ENCODE data around the gene RNF215. TPM values are rescaled to one million over a fixed set of nuclear protein-coding genes. Genes with fewer than 3 reads are reported as not detected.

The RNF215 gene
- total RNA-seq (2014; rRNA removed; shearing (Covaris generic)), result 15.1 and 17.4 TPM in 2 replicates

DNA sequence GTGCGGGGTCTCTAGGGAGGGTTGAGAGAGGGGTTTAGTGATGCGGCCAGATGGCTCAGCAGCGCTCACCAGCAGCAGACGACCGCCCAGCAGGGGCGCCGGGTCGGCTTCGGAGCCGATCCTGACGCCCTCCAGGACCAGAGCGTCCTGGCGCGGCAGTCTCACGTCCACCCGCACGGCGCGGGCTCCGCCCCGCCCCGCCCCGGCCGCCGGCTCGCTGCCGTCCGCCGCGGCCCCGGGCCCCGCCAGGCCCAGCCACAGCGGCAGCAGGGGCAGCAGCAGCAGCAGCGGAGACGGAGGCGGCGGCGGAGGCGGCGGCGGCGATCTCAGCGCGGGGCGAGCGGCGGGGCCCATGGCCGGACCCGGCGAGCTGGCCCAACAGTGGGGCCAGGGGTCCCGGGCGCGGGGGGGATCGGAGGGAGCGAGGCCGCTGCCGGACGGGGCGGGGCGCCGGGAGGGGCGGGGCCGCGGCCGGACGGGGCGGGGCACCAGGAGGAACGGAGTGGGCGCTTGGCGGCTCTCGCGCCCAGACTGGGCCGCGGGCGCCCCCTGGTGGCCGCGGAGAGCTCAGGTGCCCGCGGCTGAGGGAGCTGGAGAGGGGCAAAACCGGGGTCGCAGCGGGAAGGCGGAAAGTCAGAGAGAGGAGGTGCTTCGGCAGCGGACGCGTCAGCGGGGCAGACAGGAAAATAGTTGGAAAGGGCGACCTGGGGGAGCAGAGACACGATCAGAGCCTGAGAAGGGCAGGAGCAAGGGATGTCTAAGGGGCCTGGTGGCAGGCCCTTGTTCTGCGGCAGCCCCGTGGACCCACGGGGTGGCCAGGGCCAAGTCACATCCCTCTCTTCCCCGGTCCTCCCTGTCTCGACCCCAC, at the start of gene RNF215:
Gene RNF215 (minus strand): TSS at position 452 of the 868 bp plus-strand sequence. CDS start 98 bp downstream, at position 354.
- DNase-seq (ENCODE audit: low read depth), result peak; percentile 56

GRCh38 chr22:30436196-30436595, 49.0 kb upstream of the RNF215 start:
- no peak for DNase-seq (ENCODE audit: low read depth)

DNA sequence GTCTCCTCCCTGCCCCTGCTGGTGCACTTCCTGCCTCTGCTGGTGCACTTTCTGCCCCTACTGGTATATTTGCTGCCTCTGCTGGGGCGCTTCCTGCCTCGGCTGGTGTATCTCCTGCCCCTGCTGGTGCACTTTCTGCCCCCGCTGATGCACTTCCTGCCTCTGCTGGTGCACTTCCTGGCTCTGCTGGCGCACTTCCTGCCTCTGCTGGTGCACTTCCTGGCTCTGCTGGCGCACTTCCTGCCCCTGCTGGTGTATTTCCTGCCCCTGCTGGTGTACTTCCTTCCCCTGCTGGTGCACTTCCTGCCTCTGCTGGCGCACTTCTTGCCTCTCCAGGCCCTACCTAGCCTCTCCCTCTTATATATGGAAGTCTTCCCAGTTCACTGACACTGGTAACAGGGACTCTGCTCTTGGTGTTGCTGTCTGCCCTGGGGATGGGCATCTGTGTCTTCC, 48.5 kb upstream of the RNF215 start:
- no peak for DNase-seq (ENCODE audit: low read depth)

DNA sequence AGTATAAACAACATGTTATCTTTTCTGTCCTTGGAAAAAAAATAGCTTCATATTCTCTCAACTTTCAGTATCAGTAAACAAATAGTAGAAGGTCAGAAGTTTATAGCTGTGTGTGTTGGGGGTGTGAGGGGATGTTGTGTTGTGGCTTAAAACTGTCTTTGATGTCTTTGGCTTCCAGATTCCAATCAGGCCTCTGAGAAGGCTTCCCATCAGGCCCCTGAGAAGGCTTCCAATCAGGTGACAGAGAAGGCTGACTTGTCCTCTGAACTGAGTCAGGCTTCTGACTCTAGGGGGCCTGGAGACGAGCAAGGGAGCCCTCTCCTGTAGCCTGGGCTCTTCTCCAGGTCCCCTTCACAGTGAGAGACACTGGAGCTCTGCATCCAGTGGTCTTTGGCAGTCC, 47.6 kb upstream of the RNF215 start:
- DNase-seq (ENCODE audit: low read depth), result no peak

GRCh38 chr22:30433773-30434172, 46.6 kb upstream of the RNF215 start:
- no peak for DNase-seq (ENCODE audit: low read depth)

GRCh38 chr22:30433227-30433626, 46.0 kb upstream of the RNF215 start:
- no peak for DNase-seq (ENCODE audit: low read depth)

DNA sequence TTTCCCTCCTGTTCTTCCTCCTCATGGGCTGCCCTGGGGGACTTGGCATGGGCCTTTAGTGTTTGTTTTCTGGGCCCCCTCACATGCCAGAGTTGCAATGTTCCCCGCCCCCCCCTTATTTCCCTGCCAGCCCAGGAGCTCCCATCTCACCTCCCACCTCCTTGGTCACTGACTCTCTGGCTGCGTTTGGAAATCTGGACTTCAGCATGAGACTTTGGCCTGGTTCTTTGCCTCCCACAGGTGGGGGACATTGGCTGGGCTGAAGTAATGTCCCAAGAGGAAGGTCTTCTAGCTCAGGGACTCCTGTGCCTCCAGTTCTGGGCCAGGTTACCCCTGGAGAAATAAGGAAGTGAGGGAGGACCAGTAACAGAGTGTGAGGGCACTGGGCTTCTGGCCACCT, 45.3 kb upstream of the RNF215 start:
- DNase-seq (ENCODE audit: low read depth), result no peak

DNA sequence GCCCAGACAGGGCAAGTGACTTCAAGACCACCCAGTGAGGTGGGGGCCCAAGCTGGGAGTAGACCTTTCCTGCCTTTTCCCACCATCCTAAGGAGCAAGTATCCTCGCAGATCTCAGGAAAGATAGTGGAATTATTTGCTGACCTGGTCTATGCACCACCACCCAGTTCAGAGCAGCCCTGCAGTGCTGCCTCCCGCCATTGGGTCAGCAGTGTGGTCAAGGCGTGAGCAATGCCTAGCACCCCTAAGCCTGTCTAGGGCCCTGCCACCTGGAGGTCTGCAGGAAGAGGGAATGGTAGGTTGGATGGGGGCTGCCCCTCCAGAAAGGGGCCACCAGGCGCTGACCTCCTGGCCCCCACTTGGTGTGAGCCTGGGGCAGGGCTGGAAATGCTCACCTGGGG, 44.9 kb upstream of the RNF215 start:
- DNase-seq (ENCODE audit: low read depth), result no peak

GRCh38 chr22:30430933-30431332, 43.7 kb upstream of the RNF215 start:
- DNase-seq (ENCODE audit: low read depth), result no peak

- no peak for DNase-seq (ENCODE audit: low read depth)
Measured at GRCh38 chr22:30429887-30430286, 42.7 kb upstream of the RNF215 start.

- no peak for DNase-seq (ENCODE audit: low read depth)
Measured at GRCh38 chr22:30427871-30428270, 40.7 kb upstream of the RNF215 start.

DNA sequence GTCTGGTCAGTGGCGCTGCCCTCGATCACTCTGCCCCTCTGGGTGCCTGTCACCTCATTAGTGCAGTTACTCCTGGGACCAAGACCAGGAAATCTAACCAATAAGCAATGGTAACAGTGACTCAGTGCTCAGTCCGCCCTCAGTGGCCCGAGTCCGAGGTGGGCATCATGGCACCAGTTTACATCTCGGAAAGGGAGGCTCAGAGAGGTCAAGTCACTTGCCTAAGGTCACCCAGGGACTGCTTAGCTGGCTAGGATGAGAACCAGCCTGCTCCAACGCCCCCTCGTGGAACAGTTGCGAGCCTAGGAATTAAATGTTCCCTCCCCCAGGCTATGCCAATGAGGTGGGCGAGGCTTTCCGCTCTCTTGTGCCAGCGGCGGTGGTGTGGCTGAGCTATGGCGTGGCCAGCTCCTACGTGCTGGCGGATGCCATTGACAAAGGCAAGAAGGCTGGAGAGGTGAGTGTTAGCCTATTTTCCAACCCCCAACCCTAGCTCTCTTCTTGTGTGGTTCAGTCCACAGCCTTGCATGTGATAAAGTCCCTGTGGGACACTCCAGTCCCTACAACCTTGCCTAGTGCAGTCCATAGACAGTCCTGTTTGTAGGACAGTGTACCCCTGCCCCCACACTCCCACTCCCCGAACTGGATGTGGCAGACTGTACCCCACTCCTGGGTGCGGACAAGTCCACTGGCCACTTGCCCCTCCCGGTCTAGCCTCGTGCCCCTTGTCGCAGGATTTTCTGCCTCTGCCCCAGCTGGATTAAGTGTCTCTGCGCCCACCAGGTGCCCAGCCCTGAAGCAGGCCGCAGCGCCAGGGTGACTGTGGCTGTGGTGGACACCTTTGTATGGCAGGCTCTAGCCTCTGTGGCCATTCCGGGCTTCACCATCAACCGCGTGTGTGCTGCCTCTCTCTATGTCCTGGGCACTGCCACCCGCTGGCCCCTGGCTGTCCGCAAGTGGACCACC, 39.5 kb upstream of the RNF215 start:
- peak; percentile 67 for DNase-seq (ENCODE audit: low read depth)

- peak; percentile 60 for DNase-seq (ENCODE audit: low read depth)
Measured at GRCh38 chr22:30425616-30426387, 38.6 kb upstream of the RNF215 start, which contains the start of gene MTFP1. Gene MTFP1, plus strand, starts transcription at chr22:30425768. Its CDS starts 112 bp downstream, at chr22:30425880.

- no peak for DNase-seq (ENCODE audit: low read depth)
Measured at GRCh38 chr22:30425327-30425615, 38.1 kb upstream of the RNF215 start.

DNA sequence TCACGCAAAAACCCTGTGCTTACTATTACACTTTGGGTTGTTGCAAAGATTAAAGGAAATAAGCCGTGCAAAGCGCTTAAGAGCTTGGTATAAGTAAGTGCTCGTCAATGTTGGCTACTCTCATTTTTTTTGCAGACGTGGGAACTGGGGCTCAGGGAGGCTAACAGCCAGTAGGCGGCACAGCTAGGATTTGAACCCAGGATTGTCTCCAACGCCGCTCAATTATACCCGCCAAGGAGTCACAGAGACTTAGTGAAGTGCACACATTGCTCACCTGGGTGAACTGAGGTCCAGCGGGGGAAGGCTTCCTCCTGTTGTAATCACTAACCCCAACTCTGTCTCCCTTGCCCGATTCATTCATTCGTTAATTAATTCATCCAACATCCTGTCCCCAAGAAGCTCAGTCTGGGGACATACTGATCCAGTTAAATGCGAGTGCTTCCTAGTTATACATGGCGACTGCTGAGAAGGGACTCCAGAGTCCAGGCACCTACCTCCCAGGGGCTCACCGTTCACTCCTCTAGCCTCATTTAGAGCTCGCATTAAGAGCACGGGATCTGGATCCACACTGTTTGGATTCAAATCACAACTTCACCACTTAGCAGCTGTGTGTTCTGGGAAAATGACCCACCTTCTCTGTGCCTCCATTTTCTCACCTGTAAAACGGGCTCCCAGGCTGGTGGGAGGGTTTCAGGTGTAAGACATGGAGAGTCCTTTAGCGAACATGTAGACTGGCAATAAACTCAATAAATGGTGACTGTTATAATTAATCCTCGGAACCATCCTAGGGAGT, 37.5 kb upstream of the RNF215 start:
- DNase-seq (ENCODE audit: low read depth), result peak; percentile 32

- DNase-seq (ENCODE audit: low read depth), result peak; percentile 98
Measured at GRCh38 chr22:30423959-30424533, 36.8 kb upstream of the RNF215 start.

- DNase-seq (ENCODE audit: low read depth), result peak; percentile 86
Measured at GRCh38 chr22:30423301-30423958, 36.2 kb upstream of the RNF215 start.

DNA sequence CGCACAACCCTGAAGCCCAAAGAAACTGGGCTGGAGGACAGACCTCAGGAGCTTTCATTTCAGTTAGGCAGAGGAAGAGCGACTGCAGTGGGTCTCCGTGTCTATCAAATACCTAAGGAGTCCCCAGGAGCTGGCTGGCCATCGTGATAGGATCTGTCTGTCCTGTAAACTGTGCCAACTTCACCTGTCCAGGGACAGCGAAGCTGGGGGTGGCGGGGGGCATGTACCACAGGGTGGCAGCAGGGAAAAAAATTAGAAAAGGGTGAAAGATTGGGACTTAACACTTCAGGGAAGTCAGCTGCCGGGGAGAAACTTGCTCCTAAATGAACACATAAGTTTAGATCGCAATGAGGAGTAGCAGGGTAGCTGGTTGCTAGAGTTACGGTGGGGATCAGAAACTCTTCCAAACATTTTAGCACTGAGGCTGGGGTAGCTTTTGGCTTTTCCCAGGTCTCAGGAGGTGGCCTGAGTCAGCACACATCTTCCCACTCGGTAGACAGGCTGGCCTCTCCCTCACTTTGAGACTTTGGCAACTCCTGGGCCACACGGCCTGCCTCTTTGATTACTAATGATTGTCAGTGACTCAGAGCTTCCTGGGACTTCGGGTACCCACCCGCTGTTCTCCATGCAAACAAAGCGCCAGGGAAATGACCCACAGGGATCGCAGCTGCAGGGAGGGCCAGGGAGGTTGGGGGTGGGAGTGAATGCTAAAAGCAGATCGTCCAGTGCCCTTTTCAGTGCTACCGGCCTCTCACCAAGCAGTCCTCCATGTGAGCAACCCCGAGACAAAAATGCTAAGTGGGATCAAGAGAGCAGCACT, 35.5 kb upstream of the RNF215 start:
- DNase-seq (ENCODE audit: low read depth), result peak; percentile 97
